Esophagus muscularis mucosa (tissue), 4 donors: ENCODE data around the gene USP25. TPM values are rescaled to one million over a fixed set of nuclear protein-coding genes. Genes with fewer than 3 reads are reported as not detected.

Source experiments
- DNase-seq: peaks from one replicate; pipeline ENCODE4 v3.0.0-alpha.2; 2017; ENCODE audit errors: extremely low spot score
- H3K27ac ChIP-seq, 4 donors: fragments of 200-600 bp; sonication (generic); replicated peaks in 1 of 4; 1 replicate in 3 of 4; 2 replicates in 1 of 4; pipeline ENCODE4 v1.5.1; 2016 to 2019; ENCODE audit warnings: mild to moderate bottlenecking in 1 of 4
- H3K27me3 ChIP-seq, 4 donors: fragments of 200-600 bp; sonication (generic); one replicate each; pipeline versions ENCODE4 v1.5.1 to v1.6.0; 2016 to 2019
- H3K36me3 ChIP-seq, 4 donors: fragments of 200-600 bp; sonication (generic); one replicate each; pipeline ENCODE4 v1.5.1; 2016 to 2019
- H3K4me1 ChIP-seq, 4 donors: fragments of 200-600 bp; sonication (generic); one replicate each; pipeline ENCODE4 v1.5.1; 2016 to 2019
- H3K4me3 ChIP-seq, 4 donors: fragments of 200-600 bp; sonication (generic); 1 replicate in 2 of 4; 2 replicates in 2 of 4; pipeline ENCODE4 v1.5.1; 2016 to 2019; ENCODE audit warnings: mild to moderate bottlenecking in 4 of 4, moderate library complexity in 1 of 4
- H3K9me3 ChIP-seq, 4 donors: fragments of 200-600 bp; sonication (generic); 1 replicate in 3 of 4; 2 replicates in 1 of 4; pipeline ENCODE4 v1.5.1; 2016 to 2019
- CTCF ChIP-seq, 3 experiments: fragments of 200-600 bp in 2 of 3; fragments of 450-650 bp in 1 of 3; sonication (generic) in 2 of 3; IDR thresholded peaks; one replicate each; pipeline ENCODE4 v1.5.1; 2017 to 2019; ENCODE audit warnings: antibody characterized with exemption in 3 of 3, mild to moderate bottlenecking in 2 of 3, moderate library complexity in 1 of 3
- EP300 ChIP-seq: sonication (generic); formaldehyde crosslinking; IDR thresholded peaks from one replicate; pipeline ENCODE4 v1.6.1; 2017; ENCODE audit warnings: antibody characterized with exemption
- POLR2A ChIP-seq: fragments of 450-650 bp; IDR thresholded peaks from one replicate; pipeline ENCODE4 v1.6.1; 2017; ENCODE audit warnings: antibody characterized with exemption, moderate library complexity, mild to moderate bottlenecking, low read depth
- POLR2AphosphoS5 ChIP-seq, 2 donors: sonication (generic); formaldehyde crosslinking; IDR thresholded peaks; one replicate each; pipeline ENCODE4 v1.6.1; 2017; ENCODE audit warnings: antibody characterized with exemption in 2 of 2
- WGBS: methylation state at CpG from one replicate; pipeline ENCODE4 v1.1.5; 2018; 5-methylcytosine and 5-hydroxymethylcytosine counted together
- intact Hi-C: fragments of 100-400 bp; cut with DNase I; formaldehyde crosslinking; loops from one replicate; pipeline ENCODE4 v1.15.1; 2023
- total RNA-seq, 4 donors: library from RNA; depleted of rRNA; stranded (reverse); fragments of >200 nt; gene quantifications; one replicate each; pipeline versions ENCODE4 v1.1.0 to v1.2.1, GENCODE V29; 2016

The USP25 gene
- total RNA-seq: 10 to 100 TPM; 48.2 to 75.1 (median 60.0) TPM

DNA sequence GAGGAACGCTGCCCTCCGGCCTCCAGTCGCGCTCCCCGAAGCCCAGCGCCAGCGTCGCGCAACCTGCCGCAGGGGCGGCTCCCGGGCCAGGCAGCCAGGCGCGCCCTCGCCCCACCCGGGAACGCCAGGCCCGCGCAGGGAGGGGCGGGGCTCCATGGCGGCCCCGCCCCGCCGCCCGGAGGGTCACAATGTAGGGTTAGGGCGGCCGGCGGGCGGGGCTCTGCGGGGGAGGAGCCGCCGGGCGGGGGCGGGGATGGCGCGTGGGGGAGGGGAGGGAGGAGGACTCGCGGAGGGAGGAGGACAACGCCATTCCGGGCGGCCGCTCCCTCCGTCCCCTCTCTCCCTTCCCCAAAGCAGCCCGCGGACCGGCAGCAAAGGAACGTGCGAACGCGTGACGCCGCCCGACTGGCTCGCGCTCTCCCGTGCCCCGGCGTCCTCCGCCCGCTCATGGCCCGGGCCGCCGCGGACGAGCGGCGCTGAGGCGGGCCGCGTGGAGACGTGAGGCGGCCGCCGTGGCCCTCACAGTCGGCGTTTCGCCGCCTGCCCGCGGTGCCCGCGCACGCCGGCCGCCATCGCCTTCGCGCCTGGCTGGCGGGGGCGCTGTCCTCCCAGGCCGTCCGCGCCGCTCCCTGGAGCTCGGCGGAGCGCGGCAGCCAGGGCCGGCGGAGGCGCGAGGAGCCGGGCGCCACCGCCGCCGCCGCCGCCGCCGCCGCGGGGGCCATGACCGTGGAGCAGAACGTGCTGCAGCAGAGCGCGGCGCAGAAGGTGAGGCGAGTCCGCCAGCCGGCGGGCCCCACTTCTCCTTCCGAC lies at the start of gene USP25:
USP25 (plus strand) TSS at position 309 of the 810 bp plus-strand sequence; CDS start at position 721, 412 bp downstream.
- Histone ChIP-seq H3K36me3 (no peaks in the 10 kb centered on the region), H3K9me3 (no peaks in the 10 kb centered on the region), H3K27me3 (no peaks in the 10 kb centered on the region), H3K4me1 (peaks cover 15 to 42% (median 37%) of the 10 kb centered on the region in 4 donors), H3K27ac (peak within 1 kb of the TSS; percentile 94 to 97 (median 96)), H3K4me3 (peak within 1 kb of the TSS; percentile 80 to 93 (median 87))
- DNase-seq: peak; percentile 97
- no CpG with 5 or more reads among the region's 123 CpGs for WGBS
- intact Hi-C loops: loop anchor here (5.0 kb wide), 2 partner anchors 87 to 107 kb away; no protein-coding TSS in a partner anchor
- TF ChIP-seq POLR2A: no peak
- TF ChIP-seq POLR2AphosphoS5 (IDR thresholded peaks at IDR 0.05): peak; percentile 78 to 93
- no peak for TF ChIP-seq EP300
- TF ChIP-seq CTCF (IDR thresholded peaks at IDR 0.05): peak in 2 of 3 experiments; percentile 20 to 35

DNA sequence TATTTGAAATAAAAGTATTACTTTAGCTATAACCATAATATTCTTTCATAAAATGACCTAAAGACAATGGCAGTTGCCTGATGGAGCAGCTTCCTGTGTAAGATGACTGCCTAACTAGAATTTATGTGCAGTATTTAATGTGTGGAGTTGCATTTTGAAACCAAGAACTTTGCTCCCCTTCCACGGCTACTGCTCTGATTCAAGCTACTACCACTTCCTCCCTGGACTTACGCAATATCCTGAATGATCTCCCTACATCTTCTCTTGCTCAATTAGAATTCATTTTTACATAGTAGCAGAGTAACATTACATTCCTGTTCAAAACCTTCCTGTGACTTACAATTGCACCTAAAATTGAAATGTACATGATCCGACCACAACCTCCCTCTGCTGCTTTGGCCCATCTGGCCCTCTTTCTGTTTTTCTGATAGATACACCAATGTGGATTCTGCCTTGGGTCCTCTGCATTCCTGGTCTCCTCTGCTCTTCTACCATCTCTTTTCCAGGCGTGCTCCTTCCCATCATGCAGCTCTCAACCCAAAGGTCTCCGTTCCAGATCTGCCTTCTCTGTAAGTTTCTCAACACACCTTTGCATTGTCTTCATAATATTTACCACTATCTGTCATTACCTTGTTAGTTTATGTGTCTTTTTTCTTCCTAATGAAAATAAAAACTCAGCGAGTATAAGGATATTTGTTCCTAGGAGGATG lies 47.4 kb upstream of the USP25 start:
- no peak for DNase-seq
- no peaks in the 10 kb centered on the region for H3K9me3 ChIP-seq
- intact Hi-C loops: no loop called here
- no peaks in the 10 kb centered on the region for H3K36me3 ChIP-seq
- 80% methylated on average over 6 of the region's 6 CpGs for WGBS
- H3K27me3 ChIP-seq: no peaks in the 10 kb centered on the region
- TF ChIP-seq POLR2AphosphoS5 (IDR thresholded peaks at IDR 0.05) (no peak), POLR2A (no peak), CTCF (IDR thresholded peaks at IDR 0.05) (no peak), EP300 (no peak)
- H3K27ac ChIP-seq: no peak overlapping the region
- H3K4me1 ChIP-seq: no peaks in the 10 kb centered on the region
- H3K4me3 ChIP-seq: no peak overlapping the region

- no peaks in the 10 kb centered on the region for H3K9me3 ChIP-seq
- intact Hi-C loops: no loop called here
- no peaks in the 10 kb centered on the region for H3K27me3 ChIP-seq
- no peak overlapping the region for H3K27ac ChIP-seq
- H3K4me1 ChIP-seq: no peaks in the 10 kb centered on the region
- no peak overlapping the region for H3K4me3 ChIP-seq
- no peaks in the 10 kb centered on the region for H3K36me3 ChIP-seq
- 56% methylated on average over 2 of the region's 2 CpGs for WGBS
- DNase-seq: no peak
- no peak for TF ChIP-seq POLR2AphosphoS5 (IDR thresholded peaks at IDR 0.05)
- no peak for TF ChIP-seq POLR2A
- no peak for TF ChIP-seq EP300
- no peak for TF ChIP-seq CTCF (IDR thresholded peaks at IDR 0.05)
These were observed 46.8 kb upstream of the USP25 start for GRCh38 chr21:15682977-15683376.

- H3K4me3 ChIP-seq: no peak overlapping the region
- H3K4me1 ChIP-seq: no peaks in the 10 kb centered on the region
- H3K27ac ChIP-seq: no peak overlapping the region
- 75% methylated on average over 1 of the region's 1 CpG for WGBS
- no peaks in the 10 kb centered on the region for H3K9me3 ChIP-seq
- no peaks in the 10 kb centered on the region for H3K36me3 ChIP-seq
- intact Hi-C loops: no loop called here
- no peak for DNase-seq
- H3K27me3 ChIP-seq: no peaks in the 10 kb centered on the region
- TF ChIP-seq POLR2A (no peak), EP300 (no peak), CTCF (IDR thresholded peaks at IDR 0.05) (no peak), POLR2AphosphoS5 (IDR thresholded peaks at IDR 0.05) (no peak)
These were observed 43.3 kb upstream of the USP25 start for GRCh38 chr21:15686506-15686905.
